SU-DHL-6 (cell line): ENCODE measurements around the gene GPAM.

Experiments used
- H2AFZ ChIP-seq: fragments of 200-600 bp; sonication (generic); 2 replicates; pipeline ENCODE4 v1.6.1; 2014; ENCODE audit warnings: low read depth, mild to moderate bottlenecking, moderate library complexity, mixed read lengths, antibody characterized with exemption, low read length; ENCODE audit not compliant: severe bottlenecking
- H3F3A ChIP-seq: fragments of 200-600 bp; shearing (Covaris generic); 2 replicates; pipeline ENCODE4 v1.6.0; 2016; ENCODE audit warnings: antibody characterized with exemption, mild to moderate bottlenecking; ENCODE audit not compliant: insufficient read depth
- H3K27ac ChIP-seq: fragments of 200-600 bp; sonication (generic); 2 replicates; pipeline ENCODE4 v1.5.1; 2016; ENCODE audit warnings: low read depth, mild to moderate bottlenecking, low read length, moderate library complexity, mixed read lengths
- H3K27me3 ChIP-seq: fragments of 200-600 bp; sonication (generic), shearing (Covaris generic); 2 replicates; pipeline ENCODE4 v1.6.0; 2014; ENCODE audit warnings: mild to moderate bottlenecking, low read length
- H3K36me3 ChIP-seq: fragments of 200-600 bp; sonication (generic); 2 replicates; pipeline ENCODE4 v1.6.1; 2014; ENCODE audit warnings: mild to moderate bottlenecking, low read length, mixed read lengths
- H3K4me2 ChIP-seq: fragments of 300-600, 200-600 bp; shearing (Covaris generic), sonication (generic); 2 replicates; pipeline ENCODE4 v1.6.0; 2014; ENCODE audit warnings: low read length, low read depth, mild to moderate bottlenecking; ENCODE audit not compliant: poor library complexity, severe bottlenecking
- H3K4me3 ChIP-seq: fragments of 200-600 bp; sonication (generic); 2 replicates; pipeline ENCODE4 v1.5.1; 2014; ENCODE audit warnings: antibody characterized with exemption, low read length, mild to moderate bottlenecking, mixed read lengths; ENCODE audit not compliant: insufficient read depth, poor library complexity, severe bottlenecking
- H3K79me2 ChIP-seq: fragments of 200-600 bp; sonication (generic); 2 replicates; pipeline ENCODE4 v1.6.1; 2014; ENCODE audit warnings: mild to moderate bottlenecking, low read length, moderate library complexity; ENCODE audit not compliant: insufficient read depth
- H3K9ac ChIP-seq: fragments of 200-600 bp; sonication (generic); 2 replicates; pipeline ENCODE4 v1.7.0; 2014; ENCODE audit warnings: mild to moderate bottlenecking, low read length
- H3K9me2 ChIP-seq: fragments of 200-600 bp; sonication (generic); replicated peaks from 2 replicates; pipeline ENCODE4 v1.6.1; 2014; ENCODE audit warnings: low read length; ENCODE audit not compliant: insufficient read depth
- H3K9me3 ChIP-seq: fragments of 200-600 bp; sonication (generic); 2 replicates; pipeline ENCODE4 v1.6.1; 2014; ENCODE audit warnings: low read length, mixed read lengths; ENCODE audit not compliant: insufficient read depth
- H4K20me1 ChIP-seq: fragments of 200-600 bp; sonication (generic); 2 replicates; pipeline ENCODE4 v1.6.1; 2014; ENCODE audit warnings: low read depth, mild to moderate bottlenecking, antibody characterized with exemption, low read length, moderate library complexity, mixed read lengths
- CTCF ChIP-seq: fragments of 200-600 bp; sonication (generic); IDR thresholded peaks from one replicate; pipeline ENCODE4 v1.5.1; 2017; ENCODE audit warnings: antibody characterized with exemption, mild to moderate bottlenecking, low read length, moderate library complexity; ENCODE audit not compliant: insufficient read depth, poor library complexity, severe bottlenecking
- EZH2phosphoT487 ChIP-seq: fragments of 200-600 bp; sonication (generic), shearing (Covaris generic); conservative IDR thresholded peaks from 2 replicates; pipeline ENCODE4 v1.6.1; 2018; ENCODE audit warnings: mild to moderate bottlenecking, antibody characterized with exemption, low read length, moderate library complexity, mixed read lengths

GPAM gene

GRCh38 chr10:112213098-112213823, 29.7 kb upstream of the GPAM start:
- no peaks in the 10 kb centered on the region for H3K36me3 ChIP-seq
- H3K4me3 ChIP-seq, result no peak overlapping the region
- no peaks in the 10 kb centered on the region for H3F3A ChIP-seq
- H3K27ac ChIP-seq, result no peak overlapping the region
- no peaks in the 10 kb centered on the region for H3K9me3 ChIP-seq
- H4K20me1 ChIP-seq, result no peaks in the 10 kb centered on the region
- no peak overlapping the region for H2AFZ ChIP-seq
- TF ChIP-seq CTCF, result no peak
- TF ChIP-seq EZH2phosphoT487, result no peak
- no peak overlapping the region for H3K9ac ChIP-seq
- H3K27me3 ChIP-seq, result 0 out of 2 replicates have a peak, but pooled peaks cover 3% of the 10 kb centered on the region
- H3K79me2 ChIP-seq, result no peaks in the 10 kb centered on the region
- no peaks in the 10 kb centered on the region for H3K9me2 ChIP-seq
- no peak overlapping the region for H3K4me2 ChIP-seq

- Histone ChIP-seq H3K4me2 (no peak overlapping the region), H3F3A (no peaks in the 10 kb centered on the region), H3K27me3 (0 out of 2 replicates have a peak, but pooled peaks cover 3% of the 10 kb centered on the region), H2AFZ (no peak overlapping the region), H3K27ac (no peak overlapping the region), H3K9me3 (no peaks in the 10 kb centered on the region), H3K9me2 (no peaks in the 10 kb centered on the region), H4K20me1 (no peaks in the 10 kb centered on the region), H3K79me2 (no peaks in the 10 kb centered on the region), H3K4me3 (no peak overlapping the region), H3K36me3 (no peaks in the 10 kb centered on the region), H3K9ac (no peak overlapping the region)
- TF ChIP-seq EZH2phosphoT487, result no peak
- TF ChIP-seq CTCF, result no peak
Measured at GRCh38 chr10:112210666-112211065, 27.1 kb upstream of the GPAM start.

GRCh38 chr10:112209684-112210131, 26.1 kb upstream of the GPAM start:
- H3K4me3 ChIP-seq, result no peak overlapping the region
- no peaks in the 10 kb centered on the region for H3K79me2 ChIP-seq
- H3K9me3 ChIP-seq, result no peaks in the 10 kb centered on the region
- H3K36me3 ChIP-seq, result no peaks in the 10 kb centered on the region
- TF ChIP-seq CTCF, result no peak
- H3K27ac ChIP-seq, result no peak overlapping the region
- H3K9ac ChIP-seq, result no peak overlapping the region
- H3K27me3 ChIP-seq, result 0 out of 2 replicates have a peak, but pooled peaks cover 3% of the 10 kb centered on the region
- H3K4me2 ChIP-seq, result no peak overlapping the region
- H4K20me1 ChIP-seq, result no peaks in the 10 kb centered on the region
- no peak overlapping the region for H2AFZ ChIP-seq
- H3K9me2 ChIP-seq, result no peaks in the 10 kb centered on the region
- no peaks in the 10 kb centered on the region for H3F3A ChIP-seq
